ENCODE measurements around the gene ZGRF1. TPM values are rescaled to one million over a fixed set of nuclear protein-coding genes. Genes with fewer than 3 reads are reported as not detected.
"Not testable (repeated sequence)": the region's sequence is repeated elsewhere in the genome, so short reads cannot be mapped to it uniquely, and the experiment has no call there.

The ZGRF1 gene
- total RNA-seq, 1 donor from 2014 or later, result 2.4 TPM

- FAIRE-seq (no peak), DNase-seq (ENCODE audit: low read depth) (no peak)
- Histone ChIP-seq H3K27me3 (ENCODE audit: control insufficient read depth, insufficient read depth, low read length) (peaks cover 22% of the 10 kb centered on the region), H3K4me3 (ENCODE audit: low read depth, low read length) (no peak overlapping the region), H3K36me3 (ENCODE audit: control insufficient read depth, insufficient read depth, low read length) (no peaks in the 10 kb centered on the region)
- no peak for TF ChIP-seq CTCF (IDR thresholded peaks at IDR 0.05; ENCODE audit: insufficient read depth, low read length, severe bottlenecking)
These were observed 131.9 kb downstream of the ZGRF1 start for GRCh38 chr4:112504807-112505206.

GRCh38 chr4:112502871-112503270, 133.8 kb downstream of the ZGRF1 start:
- H3K4me3 ChIP-seq (ENCODE audit: low read depth, low read length), result no peak overlapping the region
- TF ChIP-seq CTCF (IDR thresholded peaks at IDR 0.05; ENCODE audit: insufficient read depth, low read length, severe bottlenecking), result no peak
- peaks cover 7% of the 10 kb centered on the region for H3K27me3 ChIP-seq (ENCODE audit: control insufficient read depth, insufficient read depth, low read length)
- no peak for FAIRE-seq
- no peaks in the 10 kb centered on the region for H3K36me3 ChIP-seq (ENCODE audit: control insufficient read depth, insufficient read depth, low read length)
- no peak for DNase-seq (ENCODE audit: low read depth)

GRCh38 chr4:112492321-112492720, 144.4 kb downstream of the ZGRF1 start:
- Histone ChIP-seq H3K27me3 (ENCODE audit: control insufficient read depth, insufficient read depth, low read length) (no peaks in the 10 kb centered on the region), H3K4me3 (ENCODE audit: low read depth, low read length) (no peak overlapping the region), H3K36me3 (ENCODE audit: control insufficient read depth, insufficient read depth, low read length) (no peaks in the 10 kb centered on the region)
- no peak for TF ChIP-seq CTCF (IDR thresholded peaks at IDR 0.05; ENCODE audit: insufficient read depth, low read length, severe bottlenecking)
- FAIRE-seq (no peak), DNase-seq (ENCODE audit: low read depth) (no peak)

- not testable (repeated sequence) for DNase-seq (ENCODE audit: low read depth); H3K27me3 ChIP-seq (ENCODE audit: control insufficient read depth, insufficient read depth, low read length); FAIRE-seq; H3K36me3 ChIP-seq (ENCODE audit: control insufficient read depth, insufficient read depth, low read length); H3K4me3 ChIP-seq (ENCODE audit: low read depth, low read length)
These were observed 145.9 kb downstream of the ZGRF1 start for GRCh38 chr4:112490808-112491207.

Other genes starting within 250 kb of the ZGRF1 start
- gene NEUROG2, start 120.7 kb downstream of the ZGRF1 start, total RNA-seq, result not detected in 2 replicates
- 14.2 and 27.8 TPM in 2 replicates for gene LARP7, start 234 bp upstream of the ZGRF1 start, total RNA-seq

All from bronchial epithelial cell (primary cell).